ENCODE results near the gene POLR2F. TPM values are rescaled to one million over a fixed set of nuclear protein-coding genes. Genes with fewer than 3 reads are reported as not detected.
A peak's percentile ranks its signal among the peaks of the same experiment; 100 is the strongest.

The POLR2F gene
- total RNA-seq, 1 experiment from 2014 or later = 155 TPM

DNA sequence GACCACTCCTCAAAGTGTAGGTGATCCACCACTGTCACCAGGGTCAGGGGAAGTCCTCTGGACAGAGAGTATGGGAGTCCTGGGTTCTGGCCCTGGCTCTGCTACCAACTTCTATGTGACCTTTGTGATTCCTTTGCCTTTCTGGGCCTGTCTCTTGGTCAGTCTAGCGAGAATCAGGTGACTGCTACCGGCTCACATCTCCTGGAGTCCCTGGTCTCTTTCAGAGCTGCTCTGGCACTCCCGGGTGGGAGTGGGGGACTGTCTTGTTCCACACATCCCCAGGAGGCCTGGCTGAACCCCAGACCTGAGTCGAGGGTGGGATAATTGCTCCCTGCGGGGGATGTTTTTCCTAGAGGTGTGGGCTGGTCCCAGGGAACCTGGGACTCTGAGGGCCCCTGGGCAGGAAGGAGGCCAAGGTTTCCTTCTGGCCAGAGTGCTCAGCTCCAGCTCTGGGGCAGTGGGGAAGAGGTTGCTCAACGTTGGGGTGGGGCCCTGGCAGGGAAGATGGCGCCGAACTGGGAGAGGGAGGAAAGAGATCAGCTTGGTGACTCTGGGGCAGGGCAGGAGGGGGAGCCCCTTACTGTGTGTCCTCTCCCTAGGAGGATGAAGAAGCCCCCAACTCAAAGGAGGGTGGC, 28.8 kb downstream of the POLR2F start:
- DNase-seq (ENCODE audit: low spot score) = no peak

GRCh38 chr22:37982938-37983859, 29.7 kb downstream of the POLR2F start:
- no peak for DNase-seq (ENCODE audit: low spot score)

GRCh38 chr22:37983860-37984791, 30.6 kb downstream of the POLR2F start, which contains the start of gene SOX10:
TSS of gene SOX10 (minus strand) at chr22:37984555. CDS start at chr22:37983784, 771 bp downstream.
- DNase-seq (ENCODE audit: low spot score) = no peak

- no peak for DNase-seq (ENCODE audit: low spot score)
Measured at GRCh38 chr22:37985050-37985585, 31.6 kb downstream of the POLR2F start.

GRCh38 chr22:37985751-37986281, 32.3 kb downstream of the POLR2F start:
- no peak for DNase-seq (ENCODE audit: low spot score)

- DNase-seq (ENCODE audit: low spot score) = no peak
Measured at GRCh38 chr22:37986371-37986770, 32.9 kb downstream of the POLR2F start.

DNA sequence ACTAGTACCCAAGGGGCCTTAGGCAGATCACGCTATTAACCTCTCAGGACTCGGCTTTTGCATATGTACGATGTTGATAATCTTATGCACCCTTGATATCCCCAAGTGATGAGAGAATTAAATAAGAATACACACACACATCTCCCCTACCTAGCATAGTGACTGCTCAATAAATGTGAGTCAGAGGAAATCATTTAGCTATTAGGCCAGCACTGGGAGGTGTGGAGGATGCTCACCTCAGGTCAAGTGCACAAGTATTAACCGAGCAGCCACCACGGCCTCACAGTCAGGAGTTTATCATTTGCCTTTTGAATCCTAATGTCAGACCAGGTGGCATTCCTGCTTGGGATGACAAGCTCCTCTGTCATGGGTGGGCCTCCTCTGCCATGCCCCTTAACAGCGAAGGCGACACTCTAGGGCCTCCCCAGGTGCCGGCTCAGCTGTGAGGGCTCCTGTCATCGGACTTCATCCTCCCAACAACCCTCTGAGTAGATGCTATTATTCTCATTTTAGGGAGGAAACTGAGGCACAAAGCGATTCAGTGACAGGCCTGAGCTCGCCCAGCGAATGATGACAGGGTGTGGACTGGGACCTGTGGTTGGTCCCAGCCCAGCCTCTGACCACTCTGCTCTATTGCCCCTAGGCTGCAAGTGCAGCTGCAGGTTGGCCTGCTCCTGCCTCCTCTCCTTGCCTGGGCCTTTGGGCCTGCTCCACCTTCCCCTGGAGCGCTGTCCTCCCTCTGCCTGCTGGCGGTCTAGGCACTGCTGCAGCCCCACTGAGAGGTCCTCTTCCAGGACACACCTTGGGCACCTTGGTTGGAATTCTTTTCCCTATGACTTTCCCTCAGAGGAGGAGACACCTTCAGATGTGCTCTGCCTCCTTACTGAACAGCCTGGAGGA, 35.9 kb downstream of the POLR2F start:
- DNase-seq (ENCODE audit: low spot score) = no peak

DNA sequence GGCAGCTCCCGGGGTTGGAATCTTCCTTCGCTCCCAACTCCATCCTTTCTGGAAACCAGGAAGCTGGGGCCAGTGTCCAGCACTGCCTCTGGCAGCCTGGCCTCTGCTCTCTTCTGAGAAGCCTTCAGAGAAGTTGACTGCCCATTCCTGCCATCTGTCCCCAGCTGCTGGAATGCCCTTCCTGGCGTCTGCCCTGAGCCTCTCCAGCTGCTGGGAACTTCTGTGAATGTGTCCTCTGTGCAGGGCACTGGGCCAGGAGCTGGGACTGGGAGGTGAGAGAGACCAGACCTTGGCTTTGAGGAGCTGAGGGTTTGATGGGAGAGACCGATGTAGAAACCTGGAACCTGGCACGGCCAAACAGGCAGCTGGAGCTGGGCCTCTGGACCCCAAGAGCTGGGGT, 36.8 kb downstream of the POLR2F start:
- no peak for DNase-seq (ENCODE audit: low spot score)

DNA sequence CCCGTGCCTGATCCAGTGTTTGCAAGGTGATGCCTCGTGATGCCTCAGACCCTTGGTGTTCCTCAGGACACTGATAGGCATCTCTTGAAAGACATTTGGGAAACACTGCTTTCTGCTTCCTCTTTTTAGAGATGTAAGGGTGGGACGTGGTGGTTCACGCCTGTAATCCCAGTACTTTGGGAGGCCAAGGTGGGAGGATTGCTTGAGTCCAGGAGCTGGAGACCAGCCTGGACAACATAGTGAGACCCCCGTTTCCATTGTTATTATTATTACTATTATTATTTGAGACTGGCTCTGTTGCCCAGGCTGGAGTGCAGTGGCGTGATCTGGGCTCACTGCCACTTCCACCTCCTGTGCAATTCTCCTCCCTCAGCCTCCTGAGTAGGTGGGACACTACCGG, 37.4 kb downstream of the POLR2F start:
- no peak for DNase-seq (ENCODE audit: low spot score)

- no peak for DNase-seq (ENCODE audit: low spot score)
Measured at GRCh38 chr22:37991731-37992442, 38.4 kb downstream of the POLR2F start.

DNA sequence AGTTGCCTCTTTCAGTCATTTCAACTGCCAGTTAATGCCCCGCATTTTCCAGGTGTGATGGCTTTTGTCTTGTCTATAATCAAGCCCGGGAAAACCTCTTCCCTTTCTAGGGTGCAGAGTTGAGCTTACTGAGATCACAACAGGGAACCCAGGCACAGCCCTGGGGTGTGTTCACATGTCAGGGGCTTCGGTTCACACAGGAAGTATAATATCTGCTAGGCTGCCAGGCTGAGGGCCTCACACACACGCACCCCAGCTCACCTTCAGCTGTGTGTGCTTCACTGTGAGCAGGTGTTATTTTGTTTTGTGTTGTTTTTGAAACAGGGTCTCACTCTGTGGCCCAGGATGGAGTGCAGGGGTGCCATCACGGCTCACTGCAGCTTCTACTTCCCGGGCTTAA, 40.5 kb downstream of the POLR2F start:
- DNase-seq (ENCODE audit: low spot score) = no peak

- DNase-seq (ENCODE audit: low spot score) = no peak
Measured at GRCh38 chr22:37994982-37995381, 41.5 kb downstream of the POLR2F start.

- no peak for DNase-seq (ENCODE audit: low spot score)
Measured at GRCh38 chr22:37995460-37995859, 42.0 kb downstream of the POLR2F start.

- DNase-seq (ENCODE audit: low spot score) = no peak
Measured at GRCh38 chr22:37996079-37996478, 42.6 kb downstream of the POLR2F start.

- no peak for DNase-seq (ENCODE audit: low spot score)
Measured at GRCh38 chr22:37996515-37997246, 43.2 kb downstream of the POLR2F start.

GRCh38 chr22:37998543-37998942, 45.0 kb downstream of the POLR2F start:
- DNase-seq (ENCODE audit: low spot score) = no peak

DNA sequence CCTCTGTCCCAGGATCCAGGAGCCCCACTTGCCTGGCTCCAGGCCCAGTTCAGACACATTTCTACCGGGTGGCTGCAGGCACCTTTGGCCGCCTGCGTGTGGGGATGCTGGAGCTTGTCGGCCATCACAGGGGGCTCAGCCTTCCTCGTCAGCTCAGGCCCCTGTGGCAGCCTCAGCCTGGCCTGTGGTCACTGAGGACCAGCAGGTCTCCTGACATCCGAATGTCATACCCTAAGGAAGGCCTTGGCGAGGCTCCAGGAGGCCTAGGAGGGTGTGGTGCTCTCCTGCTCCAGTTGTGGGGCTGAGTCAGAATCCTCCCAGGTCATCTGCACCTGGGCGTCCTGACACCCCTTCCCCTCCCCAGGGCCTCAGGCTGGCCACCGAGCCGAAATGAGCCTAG, 45.7 kb downstream of the POLR2F start:
- no peak for DNase-seq (ENCODE audit: low spot score)

DNA sequence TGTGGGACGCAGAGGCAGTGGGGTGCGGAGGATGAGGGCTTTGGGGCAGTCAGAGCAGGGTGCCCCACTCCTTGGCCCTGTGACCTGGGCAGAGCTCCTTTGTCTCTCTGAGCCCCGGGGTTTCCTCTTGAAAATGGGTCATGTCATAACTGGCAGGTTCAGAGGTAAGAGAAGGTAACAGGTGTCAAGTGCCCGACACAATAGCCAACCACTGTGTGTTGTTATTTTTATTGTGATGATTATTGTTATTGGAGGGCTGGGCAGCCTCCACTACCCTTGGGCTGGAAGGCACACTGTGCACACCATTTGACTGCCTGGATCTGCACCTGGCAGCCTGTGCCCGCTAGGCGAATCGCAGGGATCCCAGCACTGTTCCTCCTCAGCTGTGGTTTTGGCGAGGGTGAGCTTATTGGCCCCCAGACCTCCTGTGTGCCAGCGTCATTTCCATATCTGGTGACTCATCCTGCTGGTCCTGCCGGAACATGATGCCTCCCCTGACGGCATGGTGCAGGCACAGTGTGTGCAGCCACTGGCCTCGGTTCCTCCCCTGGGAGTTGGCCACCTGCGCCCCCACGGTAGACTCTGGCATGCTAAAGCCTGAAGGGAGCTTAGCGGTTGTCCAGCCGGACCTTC, 46.3 kb downstream of the POLR2F start:
- peak; percentile 87 for DNase-seq (ENCODE audit: low spot score)
